ENCODE data around the gene PLD1. TPM values are rescaled to one million over a fixed set of nuclear protein-coding genes. Genes with fewer than 3 reads are reported as not detected.

The PLD1 gene
- total and polyA plus RNA-seq, 4 donors = 3.1 to 31.1 (median 12.2) TPM

- no peak for TF ChIP-seq CTCF (IDR thresholded peaks at IDR 0.05; ENCODE audit: control extremely low read depth, extremely low read depth)
- Histone ChIP-seq H3K4me3 (no peak overlapping the region), H3K9ac (ENCODE audit: insufficient read depth in 1 of 2, low read length in 2 of 2) (no peak overlapping the region), H3K27ac (ENCODE audit: low read depth in 1 of 2, low read length in 1 of 2) (no peak overlapping the region), H3K36me3 (ENCODE audit: control insufficient read depth in 4 of 4, insufficient read depth in 4 of 4, low read length in 4 of 4) (no peaks in the 10 kb centered on the region), H3K27me3 (ENCODE audit: control insufficient read depth in 3 of 3, insufficient read depth in 3 of 3, low read length in 2 of 3) (no peaks in the 10 kb centered on the region), H3K9me3 (ENCODE audit: control insufficient read depth in 4 of 4, insufficient read depth in 3 of 4, low read length in 3 of 4) (no peaks in the 10 kb centered on the region), H3K4me1 (ENCODE audit: control insufficient read depth in 5 of 5, insufficient read depth in 5 of 5, low read length in 5 of 5) (peaks cover 0 to 5% (median 0%) of the 10 kb centered on the region in 5 donors)
- DNase-seq (no peak), ATAC-seq (ENCODE audit: insufficient read depth, low FRiP score) (no peak)
Measured at GRCh38 chr3:171557173-171557572, 253.1 kb downstream of the PLD1 start.

- DNase-seq (no peak), ATAC-seq (ENCODE audit: insufficient read depth, low FRiP score) (no peak)
- Histone ChIP-seq H3K4me3 (no peak overlapping the region), H3K27ac (ENCODE audit: low read depth in 1 of 2, low read length in 1 of 2) (no peak overlapping the region), H3K9ac (ENCODE audit: insufficient read depth in 1 of 2, low read length in 2 of 2) (no peak overlapping the region), H3K9me3 (ENCODE audit: control insufficient read depth in 4 of 4, insufficient read depth in 3 of 4, low read length in 3 of 4) (no peaks in the 10 kb centered on the region), H3K4me1 (ENCODE audit: control insufficient read depth in 5 of 5, insufficient read depth in 5 of 5, low read length in 5 of 5) (peaks cover 0 to 5% (median 0%) of the 10 kb centered on the region in 5 donors), H3K36me3 (ENCODE audit: control insufficient read depth in 4 of 4, insufficient read depth in 4 of 4, low read length in 4 of 4) (no peaks in the 10 kb centered on the region), H3K27me3 (ENCODE audit: control insufficient read depth in 3 of 3, insufficient read depth in 3 of 3, low read length in 2 of 3) (no peaks in the 10 kb centered on the region)
- no peak for TF ChIP-seq CTCF (IDR thresholded peaks at IDR 0.05; ENCODE audit: control extremely low read depth, extremely low read depth)
- WGBS, 2 donors = 58 to 79% methylated on average over 4 of the region's 4 CpGs
Measured at GRCh38 chr3:171556574-171557145, 253.6 kb downstream of the PLD1 start.

GRCh38 chr3:171556148-171556547, 254.1 kb downstream of the PLD1 start:
- WGBS, 2 donors = 34 to 42% methylated on average over 5 of the region's 5 CpGs
- DNase-seq = no peak
- H3K27me3 ChIP-seq (ENCODE audit: control insufficient read depth in 3 of 3, insufficient read depth in 3 of 3, low read length in 2 of 3) = no peaks in the 10 kb centered on the region
- H3K27ac ChIP-seq (ENCODE audit: low read depth in 1 of 2, low read length in 1 of 2) = no peak overlapping the region
- H3K9me3 ChIP-seq (ENCODE audit: control insufficient read depth in 4 of 4, insufficient read depth in 3 of 4, low read length in 3 of 4) = no peaks in the 10 kb centered on the region
- no peak overlapping the region for H3K9ac ChIP-seq (ENCODE audit: insufficient read depth in 1 of 2, low read length in 2 of 2)
- TF ChIP-seq CTCF (IDR thresholded peaks at IDR 0.05; ENCODE audit: control extremely low read depth, extremely low read depth) = no peak
- peaks cover 0 to 5% (median 0%) of the 10 kb centered on the region in 5 donors for H3K4me1 ChIP-seq (ENCODE audit: control insufficient read depth in 5 of 5, insufficient read depth in 5 of 5, low read length in 5 of 5)
- H3K4me3 ChIP-seq = no peak overlapping the region
- no peaks in the 10 kb centered on the region for H3K36me3 ChIP-seq (ENCODE audit: control insufficient read depth in 4 of 4, insufficient read depth in 4 of 4, low read length in 4 of 4)
- ATAC-seq (ENCODE audit: insufficient read depth, low FRiP score) = peak; percentile 27

- no peaks in the 10 kb centered on the region for H3K27me3 ChIP-seq (ENCODE audit: control insufficient read depth in 3 of 3, insufficient read depth in 3 of 3, low read length in 2 of 3)
- ATAC-seq (ENCODE audit: insufficient read depth, low FRiP score) = no peak
- no peak overlapping the region for H3K9ac ChIP-seq (ENCODE audit: insufficient read depth in 1 of 2, low read length in 2 of 2)
- H3K27ac ChIP-seq (ENCODE audit: low read depth in 1 of 2, low read length in 1 of 2) = no peak overlapping the region
- H3K36me3 ChIP-seq (ENCODE audit: control insufficient read depth in 4 of 4, insufficient read depth in 4 of 4, low read length in 4 of 4) = no peaks in the 10 kb centered on the region
- H3K4me1 ChIP-seq (ENCODE audit: control insufficient read depth in 5 of 5, insufficient read depth in 5 of 5, low read length in 5 of 5) = peaks cover under 1 to 6% (median 3%) of the 10 kb centered on the region in 5 donors
- no peak for TF ChIP-seq CTCF (IDR thresholded peaks at IDR 0.05; ENCODE audit: control extremely low read depth, extremely low read depth)
- no peaks in the 10 kb centered on the region for H3K9me3 ChIP-seq (ENCODE audit: control insufficient read depth in 4 of 4, insufficient read depth in 3 of 4, low read length in 3 of 4)
- H3K4me3 ChIP-seq = no peak overlapping the region
- 49 to 63% methylated on average over 2 of the region's 2 CpGs for WGBS, 2 donors
- no peak for DNase-seq
Measured at GRCh38 chr3:171553086-171553485, 257.2 kb downstream of the PLD1 start.
